A673 (cell line): ENCODE results near the gene RBM19. TPM values are rescaled to one million over a fixed set of nuclear protein-coding genes. Genes with fewer than 3 reads are reported as not detected.

Experiments
- BruUV-seq: library from RNA; stranded (reverse); fragments of 400-500 nt; replicated peaks from 2 replicates; lab custom pipeline; 2021; lab: Mats Ljungman, UMichigan
- CTCF ChIA-PET: fragments of 300-600 bp; sonication (Branson Sonifier 250); formaldehyde crosslinking; loops from one replicate; lab custom pipeline; 2022; ENCODE audit warnings: antibody characterized with exemption; lab: Charles Lee
- POLR2A ChIA-PET: fragments of 300-600 bp; sonication (Branson Sonifier 250); formaldehyde crosslinking; loops from one replicate; lab custom pipeline; 2022; ENCODE audit warnings: antibody characterized with exemption; ENCODE audit not compliant: low non-redundant PET; lab: Charles Lee
- DNase-seq: peaks from one replicate; pipeline ENCODE4 v3.0.0-alpha.2; 2015; ENCODE audit warnings: low spot score
- H3K27ac ChIP-seq: fragments of 200-600 bp; sonication (generic); 2 replicates; pipeline ENCODE4 v1.5.1; 2016; ENCODE audit warnings: mixed run types, low read depth, mild to moderate bottlenecking, mixed read lengths, antibody characterized with exemption, low read length; ENCODE audit not compliant: poor library complexity, severe bottlenecking
- H3K27me3 ChIP-seq: fragments of 200-600 bp; sonication (generic); replicated peaks from 2 replicates; pipeline ENCODE4 v1.6.1; 2017; ENCODE audit warnings: mixed run types, low read depth, mild to moderate bottlenecking, mixed read lengths, antibody characterized with exemption, low read length; ENCODE audit not compliant: insufficient read depth, poor library complexity
- H3K36me3 ChIP-seq: fragments of 200-600 bp; sonication (generic); 2 replicates; pipeline ENCODE4 v1.6.1; 2016; ENCODE audit warnings: mixed run types, mild to moderate bottlenecking, mixed read lengths, antibody characterized with exemption, low read length; ENCODE audit not compliant: insufficient read depth, poor library complexity, severe bottlenecking
- H3K4me1 ChIP-seq: fragments of 200-600 bp; sonication (generic); 2 replicates; pipeline ENCODE4 v1.6.1; 2017; ENCODE audit warnings: mixed run types, mild to moderate bottlenecking, mixed read lengths, antibody characterized with exemption, low read length; ENCODE audit not compliant: insufficient read depth, poor library complexity, severe bottlenecking
- H3K4me3 ChIP-seq: fragments of 200-600 bp; sonication (generic); 2 replicates; pipeline ENCODE4 v1.5.1; 2016; ENCODE audit warnings: low read depth, mixed run types, mild to moderate bottlenecking, mixed read lengths, low read length; ENCODE audit not compliant: poor library complexity, severe bottlenecking
- H3K9me3 ChIP-seq: fragments of 200-600 bp; sonication (generic); 2 replicates; pipeline ENCODE4 v1.6.1; 2016; ENCODE audit warnings: mixed run types, low read depth, mild to moderate bottlenecking, mixed read lengths, antibody characterized with exemption, low read length; ENCODE audit not compliant: poor library complexity, severe bottlenecking
- EZH2 ChIP-seq: fragments of 200-600 bp; sonication (generic); IDR thresholded peaks from 2 replicates; pipeline ENCODE4 v1.6.1; 2017; ENCODE audit warnings: borderline replicate concordance, low read depth, mild to moderate bottlenecking, mixed read lengths, antibody characterized with exemption, low read length; ENCODE audit not compliant: poor library complexity, severe bottlenecking
- intact Hi-C: fragments of 100-400 bp; cut with micrococcal nuclease; formaldehyde crosslinking; loops from one replicate; pipeline ENCODE4 v1.10.0; 2022; ENCODE audit not compliant: unreplicated experiment
- total RNA-seq: library from RNA; stranded (reverse); gene quantifications from 2 replicates; pipeline ENCODE4 v1.2.3, GENCODE V29; 2021
- TF ChIP-seq, protein P1 (sequence below): fragments of 300-800, 200-600 bp; sonication (generic); conservative IDR thresholded peaks from 2 replicates; pipeline ENCODE4 v1.5.1; 2017; ENCODE audit warnings: low read depth, mild to moderate bottlenecking, antibody characterized with exemption, low read length, moderate library complexity, mixed read lengths

Gene RBM19
- total RNA-seq, 1 experiment from 2014 or later = 47.1 TPM

DNA sequence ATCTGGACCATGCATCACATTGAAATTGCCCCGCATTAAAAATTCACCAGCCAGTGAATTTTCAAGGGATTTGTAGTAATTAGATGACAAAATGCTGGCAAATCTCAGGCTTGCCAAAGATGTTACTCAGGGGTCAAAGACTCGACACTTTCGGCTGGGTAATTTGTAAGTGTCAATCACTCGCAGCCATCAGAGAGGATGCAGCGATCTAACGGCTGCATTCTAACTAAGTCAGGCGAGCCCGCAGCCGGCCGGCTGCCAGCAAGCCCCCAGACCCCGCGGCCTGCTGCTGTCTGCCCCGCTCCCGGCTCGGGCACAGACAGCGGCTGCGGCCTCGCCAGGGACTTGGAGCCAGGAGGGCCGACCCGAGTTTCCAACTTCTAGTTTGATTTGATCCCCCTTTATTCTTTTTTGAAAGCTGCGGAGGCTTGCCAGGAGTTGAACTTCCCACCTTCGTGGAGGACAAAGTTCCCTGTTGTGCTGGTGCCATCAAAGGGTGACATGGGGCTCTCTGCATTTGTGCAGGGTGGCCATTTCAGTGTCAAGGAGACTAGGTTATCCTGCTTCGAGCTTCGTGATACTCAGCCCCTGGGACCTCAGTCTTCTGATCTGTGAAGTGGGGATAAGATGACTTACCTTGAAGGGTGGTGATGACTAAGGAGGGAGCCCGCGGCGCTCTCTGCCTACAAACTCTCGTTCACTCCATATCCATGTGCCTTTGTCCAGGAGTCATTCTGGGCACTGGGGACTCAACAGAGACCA, 169.9 kb downstream of the RBM19 start:
- intact Hi-C loops = no loop called here
- no peak for DNase-seq
- H3K36me3 ChIP-seq = no peaks in the 10 kb centered on the region
- TF ChIP-seq, protein P1, sequence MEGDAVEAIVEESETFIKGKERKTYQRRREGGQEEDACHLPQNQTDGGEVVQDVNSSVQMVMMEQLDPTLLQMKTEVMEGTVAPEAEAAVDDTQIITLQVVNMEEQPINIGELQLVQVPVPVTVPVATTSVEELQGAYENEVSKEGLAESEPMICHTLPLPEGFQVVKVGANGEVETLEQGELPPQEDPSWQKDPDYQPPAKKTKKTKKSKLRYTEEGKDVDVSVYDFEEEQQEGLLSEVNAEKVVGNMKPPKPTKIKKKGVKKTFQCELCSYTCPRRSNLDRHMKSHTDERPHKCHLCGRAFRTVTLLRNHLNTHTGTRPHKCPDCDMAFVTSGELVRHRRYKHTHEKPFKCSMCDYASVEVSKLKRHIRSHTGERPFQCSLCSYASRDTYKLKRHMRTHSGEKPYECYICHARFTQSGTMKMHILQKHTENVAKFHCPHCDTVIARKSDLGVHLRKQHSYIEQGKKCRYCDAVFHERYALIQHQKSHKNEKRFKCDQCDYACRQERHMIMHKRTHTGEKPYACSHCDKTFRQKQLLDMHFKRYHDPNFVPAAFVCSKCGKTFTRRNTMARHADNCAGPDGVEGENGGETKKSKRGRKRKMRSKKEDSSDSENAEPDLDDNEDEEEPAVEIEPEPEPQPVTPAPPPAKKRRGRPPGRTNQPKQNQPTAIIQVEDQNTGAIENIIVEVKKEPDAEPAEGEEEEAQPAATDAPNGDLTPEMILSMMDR = no peak
- TF ChIP-seq EZH2 = no peak
- no peaks in the 10 kb centered on the region for H3K4me1 ChIP-seq
- H3K9me3 ChIP-seq = no peaks in the 10 kb centered on the region
- no peak overlapping the region for H3K27ac ChIP-seq
- ChIA-PET POLR2A (no interaction called here), CTCF (no interaction called here)
- no TSS peak for BruUV-seq
- no peaks in the 10 kb centered on the region for H3K27me3 ChIP-seq
- H3K4me3 ChIP-seq = no peak overlapping the region

DNA sequence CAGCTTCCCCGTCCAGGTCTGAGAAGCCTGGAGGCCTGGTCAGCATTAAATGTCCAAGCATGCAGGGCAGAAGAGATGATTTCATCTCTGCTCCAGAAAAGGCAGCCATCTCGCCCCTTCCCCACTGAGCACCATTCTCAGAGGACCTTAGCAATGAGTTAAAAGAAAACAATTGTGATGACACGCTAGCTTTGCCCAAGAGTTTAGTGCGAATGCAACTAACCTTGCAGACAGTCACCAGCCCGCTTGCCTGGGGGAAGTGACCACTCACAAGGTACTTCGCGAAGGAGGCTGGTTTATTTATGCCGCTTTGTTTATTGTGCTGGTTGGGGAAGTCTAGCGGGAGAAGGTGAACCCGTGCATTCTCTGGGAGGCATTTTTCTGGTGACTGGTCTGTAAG, 170.7 kb downstream of the RBM19 start:
- no TSS peak for BruUV-seq
- CTCF ChIA-PET = no interaction called here

DNA sequence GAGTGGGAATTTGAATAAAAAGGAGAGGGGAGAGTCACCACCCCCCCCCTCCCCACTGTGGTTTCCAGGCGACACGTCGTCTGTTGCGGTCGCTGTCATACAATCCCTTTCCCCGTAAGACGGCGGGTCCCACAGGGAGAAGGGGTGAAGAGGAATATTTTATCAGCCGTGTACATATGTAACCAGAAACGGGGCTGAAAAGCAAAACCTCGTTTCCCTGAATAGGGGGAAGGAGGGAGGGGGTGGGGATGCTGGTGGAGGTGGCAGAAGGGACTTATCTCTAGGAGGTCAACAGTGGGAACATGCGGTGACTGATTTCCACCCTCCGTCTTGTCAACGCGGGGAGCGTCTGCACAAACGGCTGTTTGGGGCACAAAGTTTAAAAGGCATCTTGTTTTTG, 171.4 kb downstream of the RBM19 start:
- POLR2A ChIA-PET = no interaction called here
- no peak overlapping the region for H3K4me3 ChIP-seq

More for the DNA sequence above, 170.7 kb downstream of the RBM19 start:
- POLR2A ChIA-PET = no interaction called here
- intact Hi-C loops = no loop called here
- Histone ChIP-seq H3K27me3 (peaks cover 4% of the 10 kb centered on the region), H3K27ac (no peak overlapping the region), H3K4me3 (no peak overlapping the region), H3K9me3 (no peaks in the 10 kb centered on the region), H3K36me3 (no peaks in the 10 kb centered on the region), H3K4me1 (no peaks in the 10 kb centered on the region)
- no peak for TF ChIP-seq EZH2
- TF ChIP-seq, protein P1 = no peak
- no peak for DNase-seq

More for the DNA sequence above, 171.4 kb downstream of the RBM19 start:
- Histone ChIP-seq H3K27me3 (peaks cover 4% of the 10 kb centered on the region), H3K9me3 (no peaks in the 10 kb centered on the region), H3K27ac (no peak overlapping the region), H3K36me3 (no peaks in the 10 kb centered on the region), H3K4me1 (no peaks in the 10 kb centered on the region)
- intact Hi-C loops = no loop called here
- BruUV-seq = no TSS peak
- no peak for DNase-seq
- TF ChIP-seq, protein P1 = no peak
- TF ChIP-seq EZH2 = no peak
- CTCF ChIA-PET = no interaction called here
